Caco-2 (cell line): ENCODE results near the gene SDCBP2. TPM values are rescaled to one million over a fixed set of nuclear protein-coding genes. Genes with fewer than 3 reads are reported as not detected.

Source experiments
- BruUV-seq: library from RNA; stranded (reverse); fragments of 400-500 nt; replicated peaks from 2 replicates; lab custom pipeline; 2021; lab: Mats Ljungman, UMichigan
- CTCF ChIA-PET: fragments of 300-600 bp; sonication (Branson Sonifier 250); formaldehyde crosslinking; loops from one replicate; lab custom pipeline; 2022; ENCODE audit warnings: antibody characterized with exemption; lab: Charles Lee
- POLR2A ChIA-PET: fragments of 300-600 bp; sonication (Branson Sonifier 250); formaldehyde crosslinking; loops from one replicate; lab custom pipeline; 2022; ENCODE audit warnings: antibody characterized with exemption; lab: Charles Lee
- DNase-seq, 2 experiments: peaks; one replicate each; pipeline versions ENCODE4 v3.0.0 to v3.0.0-alpha.2; 2020 to 2022
- H3K27me3 ChIP-seq: replicated peaks from 2 replicates; pipeline ENCODE4 v1.6.0; 2011; ENCODE audit warnings: low read length; ENCODE audit not compliant: control insufficient read depth, insufficient read depth
- H3K36me3 ChIP-seq: 2 replicates; pipeline ENCODE4 v1.5.1; 2011; ENCODE audit warnings: low read length; ENCODE audit not compliant: control insufficient read depth, insufficient read depth
- H3K4me1 ChIP-seq: fragments of 250-450 bp; sonication (Bioruptor Pico); 2 replicates; pipeline ENCODE4 v1.5.1; 2020; ENCODE audit warnings: mild to moderate bottlenecking
- H3K4me3 ChIP-seq: 2 replicates; pipeline ENCODE4 v1.5.1; 2011; ENCODE audit warnings: low read depth, mild to moderate bottlenecking, control low read depth, low read length
- H3K9me3 ChIP-seq: fragments of 250-450 bp; sonication (Bioruptor Pico); 2 replicates; pipeline ENCODE4 v1.5.1; 2020; ENCODE audit warnings: mild to moderate bottlenecking, moderate library complexity
- H3K27ac Mint-ChIP-seq: one replicate; pipeline ENCODE4 v1.8.0; 2022; ENCODE audit warnings: mixed read lengths; ENCODE audit not compliant: unreplicated experiment
- H3K27me3 Mint-ChIP-seq: one replicate; pipeline ENCODE4 v1.8.0; 2022; ENCODE audit warnings: mixed read lengths; ENCODE audit not compliant: insufficient read depth, unreplicated experiment
- H3K36me3 Mint-ChIP-seq: one replicate; pipeline ENCODE4 v1.8.0; 2022; ENCODE audit warnings: mild to moderate bottlenecking, mixed read lengths; ENCODE audit not compliant: insufficient read depth, unreplicated experiment
- H3K4me1 Mint-ChIP-seq: one replicate; pipeline ENCODE4 v1.8.0; 2022; ENCODE audit warnings: low read depth, mixed read lengths; ENCODE audit not compliant: unreplicated experiment
- H3K4me3 Mint-ChIP-seq: one replicate; pipeline ENCODE4 v1.8.0; 2022; ENCODE audit warnings: mild to moderate bottlenecking, moderate library complexity, mixed read lengths; ENCODE audit not compliant: unreplicated experiment
- H3K9me3 Mint-ChIP-seq: one replicate; pipeline ENCODE4 v1.8.0; 2022; ENCODE audit warnings: mixed read lengths; ENCODE audit not compliant: unreplicated experiment
- intact Hi-C: fragments of 100-400 bp; cut with micrococcal nuclease; formaldehyde crosslinking; loops from one replicate; pipeline ENCODE4 v1.10.0; 2022; ENCODE audit not compliant: unreplicated experiment
- total RNA-seq: library from RNA; stranded (reverse); gene quantifications from 2 replicates; pipeline ENCODE4 v1.2.3, GENCODE V29; 2022
- TF ChIP-seq, protein P1 (sequence below), 2 experiments: fragments of 200-600 bp in 1 of 2; IDR thresholded peaks; 1 replicate in 1 of 2; 2 replicates in 1 of 2; pipeline versions ENCODE4 v1.5.1 to v1.8.0; 2011 to 2022; ENCODE audit warnings: antibody characterized with exemption in 1 of 2, control low read depth in 1 of 2, inconsistent platforms in 1 of 2, low read depth in 1 of 2, low read length in 1 of 2, mild to moderate bottlenecking in 1 of 2, moderate library complexity in 1 of 2; ENCODE audit not compliant: insufficient read depth in 1 of 2, severe bottlenecking in 1 of 2, unreplicated experiment in 1 of 2

Gene SDCBP2
- total RNA-seq, 1 experiment from 2014 or later = 2.0 TPM

DNA sequence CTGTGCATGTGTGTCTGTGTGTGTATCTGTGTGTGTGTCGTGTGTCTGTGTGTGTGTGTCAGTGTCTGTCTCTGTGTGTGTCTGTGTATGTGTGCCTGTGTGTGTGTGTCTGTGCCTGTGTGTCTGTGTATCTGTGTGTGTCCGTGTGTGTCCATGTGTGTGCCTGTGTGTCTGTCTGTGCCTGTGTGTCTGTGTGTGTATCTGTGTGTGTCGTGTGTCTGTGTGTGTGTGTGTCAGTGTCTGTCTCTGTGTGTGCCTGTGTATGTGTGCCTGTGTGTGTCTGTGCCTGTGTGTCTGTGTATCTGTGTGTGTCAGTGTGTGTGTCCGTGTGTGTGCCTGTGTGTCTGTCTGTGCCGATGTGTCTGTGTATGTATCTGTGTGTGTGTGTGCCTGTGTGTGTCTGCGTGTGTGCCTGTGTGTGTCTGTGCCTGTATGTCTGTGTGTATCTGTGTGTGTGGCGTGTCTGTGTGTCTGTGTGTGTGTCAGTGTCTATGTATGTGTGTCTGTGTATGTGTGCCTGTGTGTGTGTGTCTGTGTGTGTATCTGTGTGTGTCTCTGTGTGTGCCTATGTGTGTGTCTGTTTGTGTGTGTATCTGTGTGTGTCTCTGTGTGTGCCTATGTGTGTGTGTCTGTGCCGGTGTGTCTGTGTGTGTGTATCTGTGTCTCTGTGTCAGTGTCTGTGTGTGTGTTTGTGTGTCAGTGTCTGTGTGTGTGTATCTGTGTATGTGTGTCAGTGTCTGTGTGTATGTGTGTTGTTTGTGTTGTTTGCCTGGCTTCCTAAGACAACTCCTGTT, 51.2 kb downstream of the SDCBP2 start:
- Histone ChIP-seq H3K4me1 (no peaks in the 10 kb centered on the region), H3K9me3 (no peaks in the 10 kb centered on the region), H3K4me3 (no peak overlapping the region), H3K36me3 (no peaks in the 10 kb centered on the region), H3K27me3 (no peaks in the 10 kb centered on the region)
- no peaks in the 10 kb centered on the region for H3K36me3 Mint-ChIP-seq
- intact Hi-C loops = no loop called here
- no peak overlapping the region for H3K27ac Mint-ChIP-seq
- BruUV-seq = no TSS peak
- H3K27me3 Mint-ChIP-seq = no peaks in the 10 kb centered on the region
- H3K4me3 Mint-ChIP-seq = no peak overlapping the region
- no peaks in the 10 kb centered on the region for H3K4me1 Mint-ChIP-seq
- CTCF ChIA-PET = no interaction called here
- no peaks in the 10 kb centered on the region for H3K9me3 Mint-ChIP-seq
- TF ChIP-seq, protein P1, sequence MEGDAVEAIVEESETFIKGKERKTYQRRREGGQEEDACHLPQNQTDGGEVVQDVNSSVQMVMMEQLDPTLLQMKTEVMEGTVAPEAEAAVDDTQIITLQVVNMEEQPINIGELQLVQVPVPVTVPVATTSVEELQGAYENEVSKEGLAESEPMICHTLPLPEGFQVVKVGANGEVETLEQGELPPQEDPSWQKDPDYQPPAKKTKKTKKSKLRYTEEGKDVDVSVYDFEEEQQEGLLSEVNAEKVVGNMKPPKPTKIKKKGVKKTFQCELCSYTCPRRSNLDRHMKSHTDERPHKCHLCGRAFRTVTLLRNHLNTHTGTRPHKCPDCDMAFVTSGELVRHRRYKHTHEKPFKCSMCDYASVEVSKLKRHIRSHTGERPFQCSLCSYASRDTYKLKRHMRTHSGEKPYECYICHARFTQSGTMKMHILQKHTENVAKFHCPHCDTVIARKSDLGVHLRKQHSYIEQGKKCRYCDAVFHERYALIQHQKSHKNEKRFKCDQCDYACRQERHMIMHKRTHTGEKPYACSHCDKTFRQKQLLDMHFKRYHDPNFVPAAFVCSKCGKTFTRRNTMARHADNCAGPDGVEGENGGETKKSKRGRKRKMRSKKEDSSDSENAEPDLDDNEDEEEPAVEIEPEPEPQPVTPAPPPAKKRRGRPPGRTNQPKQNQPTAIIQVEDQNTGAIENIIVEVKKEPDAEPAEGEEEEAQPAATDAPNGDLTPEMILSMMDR (IDR thresholded peaks at IDR 0.05; ENCODE audit: insufficient read depth in 1 of 2, low read depth in 1 of 2, low read length in 1 of 2, severe bottlenecking in 1 of 2, unreplicated experiment in 1 of 2) = no peak
- POLR2A ChIA-PET = no interaction called here
- no peak for DNase-seq

DNA sequence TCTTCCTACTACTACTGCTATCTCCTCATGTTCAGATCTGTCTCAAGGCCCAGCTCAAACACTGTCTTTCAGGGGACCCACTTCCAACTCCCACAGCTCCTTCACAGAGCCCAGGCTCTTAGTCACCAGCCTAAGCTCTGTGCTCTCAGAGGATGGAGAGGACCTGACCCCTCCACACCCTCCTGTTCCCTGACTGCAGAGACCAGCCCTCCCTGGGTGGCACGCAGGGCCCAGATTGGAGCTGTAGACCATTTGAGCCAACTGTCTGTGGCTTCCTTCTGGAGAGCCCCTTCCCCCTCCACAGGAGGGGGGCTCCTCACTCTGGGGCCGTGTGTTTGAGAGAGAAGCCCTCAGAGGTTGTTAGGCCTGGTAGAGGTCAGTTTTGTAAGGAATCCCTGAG, 53.0 kb downstream of the SDCBP2 start:
- Mint-ChIP-seq H3K4me3 (no peak overlapping the region), H3K27me3 (no peaks in the 10 kb centered on the region), H3K27ac (no peak overlapping the region), H3K4me1 (no peaks in the 10 kb centered on the region), H3K9me3 (no peaks in the 10 kb centered on the region), H3K36me3 (no peaks in the 10 kb centered on the region)
- H3K9me3 ChIP-seq = no peaks in the 10 kb centered on the region
- TF ChIP-seq, protein P1 (IDR thresholded peaks at IDR 0.05; ENCODE audit: insufficient read depth in 1 of 2, low read depth in 1 of 2, low read length in 1 of 2, severe bottlenecking in 1 of 2, unreplicated experiment in 1 of 2) = no peak
- POLR2A ChIA-PET = interaction anchor here (1.0 kb wide), 1 partner anchor 50 kb away, joined by 3 read pairs; no protein-coding TSS in a partner anchor
- H3K27me3 ChIP-seq = no peaks in the 10 kb centered on the region
- no peak overlapping the region for H3K4me3 ChIP-seq
- intact Hi-C loops = no loop called here
- H3K36me3 ChIP-seq = no peaks in the 10 kb centered on the region
- H3K4me1 ChIP-seq = no peaks in the 10 kb centered on the region
- DNase-seq = no peak
- CTCF ChIA-PET = no interaction called here
- BruUV-seq = no TSS peak

DNA sequence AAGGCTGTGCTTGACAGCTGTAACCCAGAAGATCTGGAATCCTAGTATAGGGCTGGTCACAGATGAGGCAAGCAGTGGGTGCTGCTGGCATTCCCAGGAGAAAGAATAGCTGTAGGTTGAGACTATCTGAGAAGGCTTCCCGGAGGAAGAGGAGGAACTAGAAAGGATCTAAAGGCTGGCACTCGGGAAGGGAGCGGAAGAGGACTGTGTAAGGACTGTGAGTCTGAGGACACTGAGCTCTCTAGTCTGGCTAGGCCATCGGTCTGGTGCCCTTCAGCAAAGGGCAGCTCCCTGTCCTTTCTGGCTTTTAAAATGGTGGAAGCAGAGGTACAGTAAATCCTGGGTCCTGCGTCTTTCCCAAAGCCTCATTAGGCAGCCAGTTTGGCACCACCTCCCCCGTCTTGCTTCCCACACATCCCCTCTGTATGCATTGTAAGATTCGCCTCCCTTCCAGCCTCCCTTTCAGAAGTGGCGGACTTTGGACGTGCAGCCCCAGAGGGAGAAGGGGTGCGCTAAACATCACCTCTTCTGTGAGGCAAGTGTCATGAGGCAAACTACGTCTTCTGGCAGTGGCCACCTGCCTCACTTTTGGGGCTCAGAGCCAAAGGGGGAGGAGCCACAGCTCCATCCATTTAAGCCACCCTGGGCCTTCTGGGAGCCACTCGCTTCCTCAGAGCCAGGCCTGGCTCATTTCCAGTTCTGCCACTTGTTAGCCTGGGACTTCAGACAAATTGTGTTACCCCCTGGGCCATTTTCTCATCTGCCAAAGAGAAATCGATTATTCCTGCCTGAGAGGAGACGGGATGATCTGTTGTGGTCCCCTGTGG, 54.2 kb downstream of the SDCBP2 start:
- Mint-ChIP-seq H3K4me1 (no peaks in the 10 kb centered on the region), H3K27me3 (no peaks in the 10 kb centered on the region), H3K27ac (no peak overlapping the region), H3K36me3 (no peaks in the 10 kb centered on the region), H3K4me3 (no peak overlapping the region), H3K9me3 (no peaks in the 10 kb centered on the region)
- no peaks in the 10 kb centered on the region for H3K9me3 ChIP-seq
- BruUV-seq = no TSS peak
- no peak for DNase-seq
- no peaks in the 10 kb centered on the region for H3K27me3 ChIP-seq
- no peaks in the 10 kb centered on the region for H3K4me1 ChIP-seq
- TF ChIP-seq, protein P1 (IDR thresholded peaks at IDR 0.05; ENCODE audit: insufficient read depth in 1 of 2, low read depth in 1 of 2, low read length in 1 of 2, severe bottlenecking in 1 of 2, unreplicated experiment in 1 of 2) = no peak
- no peaks in the 10 kb centered on the region for H3K36me3 ChIP-seq
- ChIA-PET POLR2A (no interaction called here), CTCF (interaction anchor here (0.8 kb wide), 1 partner anchor 229 kb away, joined by 3 read pairs; no protein-coding TSS in a partner anchor)
- intact Hi-C loops = no loop called here
- H3K4me3 ChIP-seq = no peak overlapping the region
